HepG2 (cell line): ENCODE data around the gene PREX1. TPM values are rescaled to one million over a fixed set of nuclear protein-coding genes. Genes with fewer than 3 reads are reported as not detected.

Experiments
- CCDC6 ChIP-seq: sonication (generic); formaldehyde crosslinking; IDR thresholded peaks from 2 replicates; pipeline ENCODE4 v1.8.1; 2022; ENCODE audit warnings: mild to moderate bottlenecking, missing genetic modification reagents, moderate library complexity
- CREM ChIP-seq, 2 experiments: sonication (generic) in 1 of 2; formaldehyde crosslinking in 1 of 2; IDR thresholded peaks; 2 replicates each; pipeline versions ENCODE4 v1.4.0 to v1.6.1; 2016 to 2020; ENCODE audit warnings: antibody characterized with exemption in 1 of 2, mild to moderate bottlenecking in 1 of 2, missing genetic modification reagents in 1 of 2
- HDAC1 ChIP-seq: sonication (generic); formaldehyde crosslinking; IDR thresholded peaks from 2 replicates; pipeline ENCODE4 v1.5.1; 2020; ENCODE audit warnings: mild to moderate bottlenecking, missing genetic modification reagents
- MZF1 ChIP-seq: sonication (generic); formaldehyde crosslinking; IDR thresholded peaks from 2 replicates; pipeline ENCODE4 v1.8.1; 2023; ENCODE audit warnings: mild to moderate bottlenecking, missing genetic modification reagents, borderline replicate concordance
- NR2F6 ChIP-seq, 2 experiments: IDR thresholded peaks; 2 replicates each; pipeline ENCODE4 v1.6.1; 2016; ENCODE audit warnings: antibody characterized with exemption in 1 of 2, mild to moderate bottlenecking in 1 of 2
- REPIN1 ChIP-seq: sonication (generic); formaldehyde crosslinking; IDR thresholded peaks from 2 replicates; pipeline ENCODE4 v1.8.0; 2022; ENCODE audit warnings: missing genetic modification reagents, low read depth, mild to moderate bottlenecking, borderline replicate concordance
- SP140L ChIP-seq: sonication (generic); formaldehyde crosslinking; IDR thresholded peaks from 2 replicates; pipeline ENCODE4 v1.4.0; 2020; ENCODE audit warnings: missing genetic modification reagents, borderline replicate concordance
- SP2 ChIP-seq: sonication (generic); formaldehyde crosslinking; IDR thresholded peaks from 2 replicates; pipeline ENCODE4 v1.5.1; 2020; ENCODE audit warnings: mild to moderate bottlenecking, missing genetic modification reagents
- XRCC5 ChIP-seq: fragments of 200-400 bp; formaldehyde crosslinking; optimal IDR thresholded peaks from 2 replicates; pipeline ENCODE3; 2017; ENCODE audit warnings: mild to moderate bottlenecking, low read length
- ZFP36L1 ChIP-seq: sonication (generic); formaldehyde crosslinking; IDR thresholded peaks from 2 replicates; pipeline ENCODE4 v1.8.0; 2022; ENCODE audit warnings: mild to moderate bottlenecking, missing genetic modification reagents, moderate library complexity
- ZIK1 ChIP-seq: sonication (generic); formaldehyde crosslinking; IDR thresholded peaks from 2 replicates; pipeline ENCODE4 v1.5.0; 2020; ENCODE audit warnings: mild to moderate bottlenecking, low read depth, missing genetic modification reagents, borderline replicate concordance
- ZNF101 ChIP-seq: sonication (generic); formaldehyde crosslinking; IDR thresholded peaks from 2 replicates; pipeline ENCODE4 v1.4.0; 2020; ENCODE audit warnings: mild to moderate bottlenecking, low read depth, missing genetic modification reagents, borderline replicate concordance
- ZNF264 ChIP-seq: sonication (generic); formaldehyde crosslinking; IDR thresholded peaks from 2 replicates; pipeline ENCODE4 v1.4.0; 2020; ENCODE audit warnings: missing genetic modification reagents
- ZNF296 ChIP-seq: sonication (generic); formaldehyde crosslinking; conservative IDR thresholded peaks from 2 replicates; pipeline ENCODE4 v1.5.0; 2020; ENCODE audit warnings: mild to moderate bottlenecking, missing genetic modification reagents
- ZNF33A ChIP-seq: sonication (generic); formaldehyde crosslinking; IDR thresholded peaks from 2 replicates; pipeline ENCODE4 v1.5.1; 2020; ENCODE audit warnings: missing genetic modification reagents, mild to moderate bottlenecking, moderate library complexity, borderline replicate concordance
- ZNF552 ChIP-seq: sonication (generic); formaldehyde crosslinking; IDR thresholded peaks from 2 replicates; pipeline ENCODE4 v1.9.0; 2022; ENCODE audit warnings: missing genetic modification reagents, mild to moderate bottlenecking, borderline replicate concordance
- ZNF557 ChIP-seq: sonication (generic); formaldehyde crosslinking; IDR thresholded peaks from 2 replicates; pipeline ENCODE4 v1.4.0; 2020; ENCODE audit warnings: missing genetic modification reagents
- ZNF883 ChIP-seq: sonication (generic); formaldehyde crosslinking; IDR thresholded peaks from 2 replicates; pipeline ENCODE4 v1.5.1; 2020; ENCODE audit warnings: mild to moderate bottlenecking, missing genetic modification reagents; ENCODE audit errors: not compliant biosample characterization
- polyA plus RNA-seq, 8 experiments: library from polyadenylated mRNA; depleted of rRNA in 3 of 8; stranded (reverse) in 7 of 8; unstranded in 1 of 8; fragments of >200 nt; fragmentation: Illumina TruSeq in 4 of 8; extraction: Trizol in 4 of 8; gene quantifications; 2 replicates each; pipeline versions ENCODE4 v1.2.1 to v1.2.3, GENCODE V29; 2011 to 2016; ENCODE audit warnings: low read depth in 4 of 8, missing spikeins in 1 of 8, mixed read lengths in 1 of 8; ENCODE audit not compliant: insufficient read depth in 1 of 8
- total RNA-seq, 5 experiments: library from RNA; depleted of rRNA; stranded (reverse); fragments of >200 nt; fragmentation: Illumina TruSeq; extraction: Trizol; gene quantifications; 2 replicates each; pipeline ENCODE4 v1.2.3, GENCODE V29; 2016; ENCODE audit warnings: low read depth in 1 of 5
- TF ChIP-seq, protein P1 (sequence below): sonication (generic); formaldehyde crosslinking; IDR thresholded peaks from 2 replicates; pipeline ENCODE4 v1.4.0; 2020; ENCODE audit warnings: missing genetic modification reagents, borderline replicate concordance
- TF ChIP-seq, protein P2 (sequence below): sonication (generic); formaldehyde crosslinking; IDR thresholded peaks from 2 replicates; pipeline ENCODE4 v1.8.0; 2022; ENCODE audit warnings: missing genetic modification reagents, mild to moderate bottlenecking, inconsistent platforms, borderline replicate concordance
- TF ChIP-seq, protein P3 (sequence below): sonication (generic); formaldehyde crosslinking; IDR thresholded peaks from 2 replicates; pipeline ENCODE4 v1.5.0; 2020; ENCODE audit warnings: missing genetic modification reagents
- TF ChIP-seq, protein P4 (sequence below): sonication (generic); formaldehyde crosslinking; IDR thresholded peaks from 2 replicates; pipeline ENCODE4 v1.4.0; 2020; ENCODE audit warnings: missing genetic modification reagents

PREX1 gene
- total and polyA plus RNA-seq, 2 of the 13 experiments (the other 11 are each of a cell fraction or from before 2014, with no cell fraction given): 0.02 to 0.04 TPM

DNA sequence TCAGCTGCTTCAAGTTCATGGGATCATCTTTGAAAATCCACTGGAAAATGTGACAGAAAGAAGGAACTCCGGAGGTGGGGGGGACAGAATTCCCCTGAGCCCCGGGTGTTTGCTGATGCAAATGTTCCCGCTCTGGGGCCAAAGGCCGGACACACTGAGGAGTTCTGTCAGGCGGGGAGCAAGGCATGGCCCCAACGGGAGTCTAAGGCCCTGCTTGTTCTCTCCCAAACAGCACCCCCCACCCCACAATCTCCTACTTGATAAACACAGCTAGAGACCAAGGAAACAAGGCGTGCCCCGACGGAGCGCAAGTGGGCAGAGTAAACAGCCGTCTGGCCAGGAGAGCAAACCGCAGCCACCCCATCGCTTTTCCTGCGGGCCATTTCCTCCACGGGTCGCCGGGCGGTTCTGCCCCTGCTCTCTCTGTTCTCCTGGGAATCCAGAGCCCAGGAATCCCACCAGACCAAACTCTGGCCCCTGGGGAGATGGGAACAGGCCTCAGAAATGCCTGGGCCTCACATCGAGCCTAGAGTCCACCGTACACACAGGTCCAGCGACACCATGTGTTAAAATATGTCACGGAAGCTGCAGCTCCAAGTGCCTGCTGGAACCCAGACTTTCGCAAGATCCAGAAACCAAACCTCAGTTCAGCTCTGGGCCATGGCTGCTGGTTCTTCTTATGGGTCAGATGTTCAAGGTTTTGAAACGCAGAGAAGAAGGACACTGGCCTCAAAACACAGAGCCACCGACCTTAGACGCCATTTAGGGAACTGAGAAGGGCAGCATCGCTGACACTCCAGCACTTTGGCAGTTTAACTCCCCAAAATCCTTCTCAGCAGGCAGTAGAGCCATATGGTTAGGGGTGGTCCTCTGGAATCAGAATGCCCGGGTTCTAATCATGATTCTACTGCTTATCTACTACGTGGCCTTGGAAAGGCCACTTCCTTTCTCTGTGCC, 104.2 kb downstream of the PREX1 start (continued):
- TF ChIP-seq, protein P1, sequence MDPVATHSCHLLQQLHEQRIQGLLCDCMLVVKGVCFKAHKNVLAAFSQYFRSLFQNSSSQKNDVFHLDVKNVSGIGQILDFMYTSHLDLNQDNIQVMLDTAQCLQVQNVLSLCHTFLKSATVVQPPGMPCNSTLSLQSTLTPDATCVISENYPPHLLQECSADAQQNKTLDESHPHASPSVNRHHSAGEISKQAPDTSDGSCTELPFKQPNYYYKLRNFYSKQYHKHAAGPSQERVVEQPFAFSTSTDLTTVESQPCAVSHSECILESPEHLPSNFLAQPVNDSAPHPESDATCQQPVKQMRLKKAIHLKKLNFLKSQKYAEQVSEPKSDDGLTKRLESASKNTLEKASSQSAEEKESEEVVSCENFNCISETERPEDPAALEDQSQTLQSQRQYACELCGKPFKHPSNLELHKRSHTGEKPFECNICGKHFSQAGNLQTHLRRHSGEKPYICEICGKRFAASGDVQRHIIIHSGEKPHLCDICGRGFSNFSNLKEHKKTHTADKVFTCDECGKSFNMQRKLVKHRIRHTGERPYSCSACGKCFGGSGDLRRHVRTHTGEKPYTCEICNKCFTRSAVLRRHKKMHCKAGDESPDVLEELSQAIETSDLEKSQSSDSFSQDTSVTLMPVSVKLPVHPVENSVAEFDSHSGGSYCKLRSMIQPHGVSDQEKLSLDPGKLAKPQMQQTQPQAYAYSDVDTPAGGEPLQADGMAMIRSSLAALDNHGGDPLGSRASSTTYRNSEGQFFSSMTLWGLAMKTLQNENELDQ: no peak
- TF ChIP-seq ZNF264: no peak
- no peak for TF ChIP-seq ZNF883
- no peak; the same call in 1 of the 2 replicates for TF ChIP-seq NR2F6 (IDR thresholded peaks at IDR 0.05)
- TF ChIP-seq NR2F6 (CRISPR knock-in tag; IDR thresholded peaks at IDR 0.05): no peak
- no peak for TF ChIP-seq CREM (IDR thresholded peaks at IDR 0.05)
- TF ChIP-seq CREM (CRISPR knock-in tag; IDR thresholded peaks at IDR 0.05): no peak
- no peak for TF ChIP-seq ZIK1 (CRISPR knock-in tag)
- TF ChIP-seq, protein P2, sequence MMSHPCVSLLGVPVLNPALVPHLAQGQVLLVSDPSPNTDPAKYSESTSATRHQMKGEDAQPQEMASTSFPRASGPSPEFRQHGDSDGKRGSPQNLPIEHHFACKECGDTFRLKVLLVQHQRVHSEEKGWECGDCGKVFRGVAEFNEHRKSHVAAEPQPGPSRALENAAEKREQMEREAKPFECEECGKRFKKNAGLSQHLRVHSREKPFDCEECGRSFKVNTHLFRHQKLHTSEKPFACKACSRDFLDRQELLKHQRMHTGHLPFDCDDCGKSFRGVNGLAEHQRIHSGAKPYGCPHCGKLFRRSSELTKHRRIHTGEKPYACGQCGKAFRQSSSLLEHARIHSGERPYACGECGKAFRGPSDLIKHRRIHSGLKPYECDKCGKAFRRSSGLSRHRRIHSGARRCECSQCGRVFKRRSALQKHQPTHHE (CRISPR knock-in tag): no peak
- no peak for TF ChIP-seq ZNF557 (CRISPR knock-in tag)
- peak; percentile 59; the same call in 1 of the 2 replicates for TF ChIP-seq MZF1
- TF ChIP-seq ZFP36L1 (CRISPR knock-in tag): no peak
- no peak for TF ChIP-seq XRCC5
- TF ChIP-seq ZNF552 (CRISPR knock-in tag): no peak
- no peak for TF ChIP-seq ZNF296 (CRISPR knock-in tag)
- TF ChIP-seq SP2 (CRISPR knock-in tag): no peak
- no peak for TF ChIP-seq ZNF101
- TF ChIP-seq, protein P3, sequence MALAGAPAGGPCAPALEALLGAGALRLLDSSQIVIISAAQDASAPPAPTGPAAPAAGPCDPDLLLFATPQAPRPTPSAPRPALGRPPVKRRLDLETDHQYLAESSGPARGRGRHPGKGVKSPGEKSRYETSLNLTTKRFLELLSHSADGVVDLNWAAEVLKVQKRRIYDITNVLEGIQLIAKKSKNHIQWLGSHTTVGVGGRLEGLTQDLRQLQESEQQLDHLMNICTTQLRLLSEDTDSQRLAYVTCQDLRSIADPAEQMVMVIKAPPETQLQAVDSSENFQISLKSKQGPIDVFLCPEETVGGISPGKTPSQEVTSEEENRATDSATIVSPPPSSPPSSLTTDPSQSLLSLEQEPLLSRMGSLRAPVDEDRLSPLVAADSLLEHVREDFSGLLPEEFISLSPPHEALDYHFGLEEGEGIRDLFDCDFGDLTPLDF: no peak
- no peak for TF ChIP-seq REPIN1 (CRISPR knock-in tag)
- TF ChIP-seq SP140L (CRISPR knock-in tag): no peak
- TF ChIP-seq, protein P4, sequence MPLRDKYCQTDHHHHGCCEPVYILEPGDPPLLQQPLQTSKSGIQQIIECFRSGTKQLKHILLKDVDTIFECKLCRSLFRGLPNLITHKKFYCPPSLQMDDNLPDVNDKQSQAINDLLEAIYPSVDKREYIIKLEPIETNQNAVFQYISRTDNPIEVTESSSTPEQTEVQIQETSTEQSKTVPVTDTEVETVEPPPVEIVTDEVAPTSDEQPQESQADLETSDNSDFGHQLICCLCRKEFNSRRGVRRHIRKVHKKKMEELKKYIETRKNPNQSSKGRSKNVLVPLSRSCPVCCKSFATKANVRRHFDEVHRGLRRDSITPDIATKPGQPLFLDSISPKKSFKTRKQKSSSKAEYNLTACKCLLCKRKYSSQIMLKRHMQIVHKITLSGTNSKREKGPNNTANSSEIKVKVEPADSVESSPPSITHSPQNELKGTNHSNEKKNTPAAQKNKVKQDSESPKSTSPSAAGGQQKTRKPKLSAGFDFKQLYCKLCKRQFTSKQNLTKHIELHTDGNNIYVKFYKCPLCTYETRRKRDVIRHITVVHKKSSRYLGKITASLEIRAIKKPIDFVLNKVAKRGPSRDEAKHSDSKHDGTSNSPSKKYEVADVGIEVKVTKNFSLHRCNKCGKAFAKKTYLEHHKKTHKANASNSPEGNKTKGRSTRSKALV (CRISPR knock-in tag): no peak
- no peak for TF ChIP-seq ZNF33A (CRISPR knock-in tag)
- no peak for TF ChIP-seq CCDC6
- no peak; the same call in 1 of the 2 replicates for TF ChIP-seq HDAC1 (CRISPR knock-in tag)
